NCI-H128 (cell line): ENCODE measurements around the gene TNFAIP3.

ENCODE experiments used
- DNase-seq: peaks from one replicate; lab custom pipeline; 2025; ENCODE audit not compliant: unreplicated experiment; lab: John Stamatoyannopoulos, UW

The TNFAIP3 gene

GRCh38 chr6:137900815-137901214 is 33.8 kb downstream of the TNFAIP3 start:
- DNase-seq: no peak

GRCh38 chr6:137901454-137901853 is 34.4 kb downstream of the TNFAIP3 start:
- DNase-seq: no peak

- DNase-seq: no peak
Measured at GRCh38 chr6:137902699-137903098, 35.6 kb downstream of the TNFAIP3 start.

- DNase-seq: no peak
Measured at GRCh38 chr6:137903274-137903932, 36.3 kb downstream of the TNFAIP3 start.

- DNase-seq: no peak
Measured at GRCh38 chr6:137903933-137904821, 37.1 kb downstream of the TNFAIP3 start.

- no peak for DNase-seq
Measured at GRCh38 chr6:137904822-137905617, 38.0 kb downstream of the TNFAIP3 start.

GRCh38 chr6:137906020-137906472 is 39.0 kb downstream of the TNFAIP3 start:
- DNase-seq: no peak

GRCh38 chr6:137907170-137907569 is 40.1 kb downstream of the TNFAIP3 start:
- DNase-seq: no peak

- no peak for DNase-seq
Measured at GRCh38 chr6:137909533-137909932, 42.5 kb downstream of the TNFAIP3 start.

- no peak for DNase-seq
Measured at GRCh38 chr6:137910424-137910834, 43.4 kb downstream of the TNFAIP3 start.

GRCh38 chr6:137910843-137911456 is 43.9 kb downstream of the TNFAIP3 start:
- DNase-seq: no peak

- no peak for DNase-seq
Measured at GRCh38 chr6:137911675-137912191, 44.7 kb downstream of the TNFAIP3 start.

- no peak for DNase-seq
Measured at GRCh38 chr6:137912813-137913212, 45.8 kb downstream of the TNFAIP3 start.

GRCh38 chr6:137913434-137913833 is 46.4 kb downstream of the TNFAIP3 start:
- DNase-seq: no peak

GRCh38 chr6:137913996-137914529 is 47.0 kb downstream of the TNFAIP3 start:
- DNase-seq: no peak

- no peak for DNase-seq
Measured at GRCh38 chr6:137914530-137915193, 47.6 kb downstream of the TNFAIP3 start.

- DNase-seq: no peak
Measured at GRCh38 chr6:137915790-137916189, 48.7 kb downstream of the TNFAIP3 start.

- no peak for DNase-seq
Measured at GRCh38 chr6:137917551-137918325, 50.7 kb downstream of the TNFAIP3 start.

- no peak for DNase-seq
Measured at GRCh38 chr6:137919502-137919823, 52.4 kb downstream of the TNFAIP3 start.
